HG02981 (cell line): ENCODE data around the gene CCT6B.
A peak's percentile ranks its signal among the peaks of the same experiment; 100 is the strongest.
"Not testable (repeated sequence)": the region's sequence is repeated elsewhere in the genome, so short reads cannot be mapped to it uniquely, and the experiment has no call there.

Source experiments
- ATAC-seq: cut with Tn5 transposase; IDR thresholded peaks from one replicate; pipeline ENCODE4 v1.9.1; 2021; ENCODE audit warnings: mild to moderate bottlenecking, moderate library complexity; ENCODE audit not compliant: unreplicated experiment

CCT6B gene

GRCh38 chr17:34961093-34961911 is at the start of gene CCT6B, which contains the start of gene ZNF830:
TSS of gene CCT6B (minus strand) at chr17:34961460. CDS start at chr17:34961393, 67 bp downstream.
TSS of gene ZNF830 (plus strand) at chr17:34961540. CDS start at chr17:34961567, 27 bp downstream.
- peak; percentile 92 for ATAC-seq

- ATAC-seq = no peak
Measured at GRCh38 chr17:35010093-35010492, 48.8 kb upstream of the CCT6B start.

GRCh38 chr17:35006961-35007360 is 45.7 kb upstream of the CCT6B start:
- ATAC-seq = no peak

- no peak for ATAC-seq
Measured at GRCh38 chr17:35006345-35006744, 45.1 kb upstream of the CCT6B start.

- ATAC-seq = no peak
Measured at GRCh38 chr17:35003778-35004177, 42.5 kb upstream of the CCT6B start.

- no peak for ATAC-seq
Measured at GRCh38 chr17:35002876-35003551, 41.8 kb upstream of the CCT6B start.

GRCh38 chr17:35001549-35001948 is 40.3 kb upstream of the CCT6B start:
- no peak for ATAC-seq

GRCh38 chr17:35000965-35001364 is 39.7 kb upstream of the CCT6B start:
- ATAC-seq = not testable (repeated sequence)

- ATAC-seq = no peak
Measured at GRCh38 chr17:34999456-34999855, 38.2 kb upstream of the CCT6B start.

- ATAC-seq = peak; percentile 63
Measured at GRCh38 chr17:34998205-34998604, 36.9 kb upstream of the CCT6B start.

GRCh38 chr17:34997355-34997862 is 36.1 kb upstream of the CCT6B start:
- ATAC-seq = no peak

- ATAC-seq = no peak
Measured at GRCh38 chr17:34996422-34997285, 35.4 kb upstream of the CCT6B start.

GRCh38 chr17:34993031-34993430 is 31.8 kb upstream of the CCT6B start:
- no peak for ATAC-seq

GRCh38 chr17:34991606-34992005 is 30.3 kb upstream of the CCT6B start:
- ATAC-seq = no peak

- ATAC-seq = no peak
Measured at GRCh38 chr17:34990921-34991365, 29.7 kb upstream of the CCT6B start.

- no peak for ATAC-seq
Measured at GRCh38 chr17:34989473-34989872, 28.2 kb upstream of the CCT6B start.

GRCh38 chr17:34988644-34989043 is 27.4 kb upstream of the CCT6B start:
- ATAC-seq = no peak

GRCh38 chr17:34987232-34987631 is 26.0 kb upstream of the CCT6B start:
- no peak for ATAC-seq

- ATAC-seq = no peak
Measured at GRCh38 chr17:34981538-34982241, 20.4 kb upstream of the CCT6B start.
